GM12878 (cell line): ENCODE results near the gene SLC12A6. TPM values are rescaled to one million over a fixed set of nuclear protein-coding genes. Genes with fewer than 3 reads are reported as not detected.

ENCODE experiments used
- CTCF ChIP-seq, 3 experiments: IDR thresholded peaks in 2 of 3; conservative IDR thresholded peaks in 1 of 3; 2 replicates each; pipeline ENCODE4 v1.5.1; 2011; ENCODE audit warnings: low read depth in 3 of 3, low read length in 3 of 3, mild to moderate bottlenecking in 3 of 3, control low read depth in 2 of 3, moderate library complexity in 2 of 3, inconsistent platforms in 1 of 3, mixed read lengths in 1 of 3; ENCODE audit not compliant: control insufficient read depth in 2 of 3, insufficient read depth in 1 of 3; ENCODE audit errors: extremely low read depth in 1 of 3
- GABPA ChIP-seq: IDR thresholded peaks from 2 replicates; pipeline ENCODE4 v1.6.1; 2014; ENCODE audit warnings: antibody characterized with exemption, low read depth, mild to moderate bottlenecking, inconsistent platforms
- PBX3 ChIP-seq: IDR thresholded peaks from 2 replicates; pipeline ENCODE4 v1.6.1; 2011; ENCODE audit warnings: mild to moderate bottlenecking, low read depth, low read length, moderate library complexity; ENCODE audit not compliant: insufficient replicate concordance
- RFX5 ChIP-seq: IDR thresholded peaks from 2 replicates; pipeline ENCODE4 v1.6.1; 2011; ENCODE audit warnings: low read depth, low read length, improper control_type of control experiment
- RUNX3 ChIP-seq: IDR thresholded peaks from 2 replicates; pipeline ENCODE4 v1.6.1; 2012; ENCODE audit warnings: low read length, inconsistent platforms
- SPI1 ChIP-seq: IDR thresholded peaks from 2 replicates; pipeline ENCODE4 v1.6.1; 2011; ENCODE audit warnings: low read depth, mild to moderate bottlenecking, low read length, moderate library complexity, borderline replicate concordance; ENCODE audit not compliant: insufficient read depth
- SRF ChIP-seq, 2 experiments: IDR thresholded peaks; 2 replicates each; pipeline ENCODE4 v1.6.1; 2011; ENCODE audit warnings: low read depth in 2 of 2, low read length in 2 of 2, mild to moderate bottlenecking in 1 of 2, moderate library complexity in 1 of 2
- ZNF592 ChIP-seq: fragments of 450-650 bp; IDR thresholded peaks from 2 replicates; pipeline ENCODE4 v1.6.1; 2017; ENCODE audit warnings: mild to moderate bottlenecking, moderate library complexity
- polyA plus RNA-seq, 11 experiments: library from polyadenylated mRNA; depleted of rRNA in 4 of 11; unstranded in 6 of 11; stranded (reverse) in 5 of 11; fragments of >200 nt; fragmentation: Nextera tagmentation in 4 of 11; fragmentation: Illumina TruSeq in 1 of 11; extraction: Ambion mirVana in 4 of 11; extraction: Trizol in 1 of 11; gene quantifications; 1 replicate in 1 of 11; 2 replicates in 10 of 11; pipeline versions ENCODE4 v1.2.1 to v1.2.3, GENCODE V29; 2011 to 2016; ENCODE audit warnings: inconsistent platforms in 2 of 11, missing spikeins in 2 of 11, low read depth in 1 of 11
- total RNA-seq, 4 experiments: library from RNA; depleted of rRNA in 3 of 4; stranded (reverse); fragments of >200 nt in 3 of 4; fragmentation: Illumina TruSeq in 1 of 4; extraction: Trizol in 1 of 4; gene quantifications; 2 replicates each; pipeline versions ENCODE4 v1.2.1 to v1.2.3, GENCODE V29; 2013 to 2021
- TF ChIP-seq, protein P1 (sequence below): fragments of 450-650 bp; formaldehyde crosslinking; IDR thresholded peaks from 2 replicates; pipeline ENCODE4 v1.5.0; 2022; ENCODE audit warnings: mild to moderate bottlenecking, missing genetic modification characterization
- TF ChIP-seq, protein P2 (sequence below): IDR thresholded peaks from 2 replicates; pipeline ENCODE4 v1.6.1; 2011; ENCODE audit warnings: low read depth, low read length, improper control_type of control experiment, borderline replicate concordance
- TF ChIP-seq, protein P3 (sequence below): fragments of 450-650 bp; formaldehyde crosslinking; IDR thresholded peaks from 2 replicates; pipeline ENCODE4 v1.4.0; 2022; ENCODE audit warnings: mild to moderate bottlenecking, moderate library complexity
- TF ChIP-seq, protein P4 (sequence below): IDR thresholded peaks from 2 replicates; pipeline ENCODE4 v1.6.1; 2011; ENCODE audit warnings: borderline replicate concordance, low read depth, mild to moderate bottlenecking, moderate library complexity, mixed read lengths, low read length; ENCODE audit not compliant: insufficient read depth; ENCODE audit errors: extremely low read length

The SLC12A6 gene
- total and polyA plus RNA-seq, 10 of the 15 experiments (the other 5 are each of a cell fraction or from before 2014, with no cell fraction given): 4.7 to 94.4 (median 34.2) TPM

GRCh38 chr15:34353627-34354026 lies 16.0 kb upstream of the SLC12A6 start (continued):
- TF ChIP-seq GABPA: no peak
- TF ChIP-seq RUNX3: no peak
- no peak for TF ChIP-seq ZNF592
- TF ChIP-seq, protein P1, sequence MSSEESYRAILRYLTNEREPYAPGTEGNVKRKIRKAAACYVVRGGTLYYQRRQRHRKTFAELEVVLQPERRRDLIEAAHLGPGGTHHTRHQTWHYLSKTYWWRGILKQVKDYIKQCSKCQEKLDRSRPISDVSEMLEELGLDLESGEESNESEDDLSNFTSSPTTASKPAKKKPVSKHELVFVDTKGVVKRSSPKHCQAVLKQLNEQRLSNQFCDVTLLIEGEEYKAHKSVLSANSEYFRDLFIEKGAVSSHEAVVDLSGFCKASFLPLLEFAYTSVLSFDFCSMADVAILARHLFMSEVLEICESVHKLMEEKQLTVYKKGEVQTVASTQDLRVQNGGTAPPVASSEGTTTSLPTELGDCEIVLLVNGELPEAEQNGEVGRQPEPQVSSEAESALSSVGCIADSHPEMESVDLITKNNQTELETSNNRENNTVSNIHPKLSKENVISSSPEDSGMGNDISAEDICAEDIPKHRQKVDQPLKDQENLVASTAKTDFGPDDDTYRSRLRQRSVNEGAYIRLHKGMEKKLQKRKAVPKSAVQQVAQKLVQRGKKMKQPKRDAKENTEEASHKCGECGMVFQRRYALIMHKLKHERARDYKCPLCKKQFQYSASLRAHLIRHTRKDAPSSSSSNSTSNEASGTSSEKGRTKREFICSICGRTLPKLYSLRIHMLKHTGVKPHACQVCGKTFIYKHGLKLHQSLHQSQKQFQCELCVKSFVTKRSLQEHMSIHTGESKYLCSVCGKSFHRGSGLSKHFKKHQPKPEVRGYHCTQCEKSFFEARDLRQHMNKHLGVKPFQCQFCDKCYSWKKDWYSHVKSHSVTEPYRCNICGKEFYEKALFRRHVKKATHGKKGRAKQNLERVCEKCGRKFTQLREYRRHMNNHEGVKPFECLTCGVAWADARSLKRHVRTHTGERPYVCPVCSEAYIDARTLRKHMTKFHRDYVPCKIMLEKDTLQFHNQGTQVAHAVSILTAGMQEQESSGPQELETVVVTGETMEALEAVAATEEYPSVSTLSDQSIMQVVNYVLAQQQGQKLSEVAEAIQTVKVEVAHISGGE (CRISPR knock-in tag): no peak
- TF ChIP-seq, protein P2, sequence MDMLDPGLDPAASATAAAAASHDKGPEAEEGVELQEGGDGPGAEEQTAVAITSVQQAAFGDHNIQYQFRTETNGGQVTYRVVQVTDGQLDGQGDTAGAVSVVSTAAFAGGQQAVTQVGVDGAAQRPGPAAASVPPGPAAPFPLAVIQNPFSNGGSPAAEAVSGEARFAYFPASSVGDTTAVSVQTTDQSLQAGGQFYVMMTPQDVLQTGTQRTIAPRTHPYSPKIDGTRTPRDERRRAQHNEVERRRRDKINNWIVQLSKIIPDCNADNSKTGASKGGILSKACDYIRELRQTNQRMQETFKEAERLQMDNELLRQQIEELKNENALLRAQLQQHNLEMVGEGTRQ: no peak
- TF ChIP-seq, protein P3, sequence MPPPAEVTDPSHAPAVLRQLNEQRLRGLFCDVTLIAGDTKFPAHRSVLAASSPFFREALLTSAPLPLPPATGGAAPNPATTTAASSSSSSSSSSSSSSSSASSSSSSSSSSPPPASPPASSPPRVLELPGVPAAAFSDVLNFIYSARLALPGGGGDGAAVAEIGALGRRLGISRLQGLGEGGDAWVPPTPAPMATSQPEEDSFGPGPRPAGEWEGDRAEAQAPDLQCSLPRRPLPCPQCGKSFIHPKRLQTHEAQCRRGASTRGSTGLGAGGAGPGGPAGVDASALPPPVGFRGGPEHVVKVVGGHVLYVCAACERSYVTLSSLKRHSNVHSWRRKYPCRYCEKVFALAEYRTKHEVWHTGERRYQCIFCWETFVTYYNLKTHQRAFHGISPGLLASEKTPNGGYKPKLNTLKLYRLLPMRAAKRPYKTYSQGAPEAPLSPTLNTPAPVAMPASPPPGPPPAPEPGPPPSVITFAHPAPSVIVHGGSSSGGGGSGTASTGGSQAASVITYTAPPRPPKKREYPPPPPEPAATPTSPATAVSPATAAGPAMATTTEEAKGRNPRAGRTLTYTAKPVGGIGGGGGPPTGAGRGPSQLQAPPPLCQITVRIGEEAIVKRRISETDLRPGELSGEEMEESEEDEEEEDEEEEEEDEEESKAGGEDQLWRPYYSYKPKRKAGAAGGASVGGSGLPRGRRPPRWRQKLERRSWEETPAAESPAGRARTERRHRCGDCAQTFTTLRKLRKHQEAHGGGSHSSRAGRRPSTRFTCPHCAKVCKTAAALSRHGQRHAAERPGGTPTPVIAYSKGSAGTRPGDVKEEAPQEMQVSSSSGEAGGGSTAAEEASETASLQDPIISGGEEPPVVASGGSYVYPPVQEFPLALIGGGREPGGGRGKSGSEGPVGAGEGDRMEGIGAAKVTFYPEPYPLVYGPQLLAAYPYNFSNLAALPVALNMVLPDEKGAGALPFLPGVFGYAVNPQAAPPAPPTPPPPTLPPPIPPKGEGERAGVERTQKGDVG: no peak
- no peak for TF ChIP-seq RFX5
- TF ChIP-seq SPI1: no peak
- no peak for TF ChIP-seq SRF (IDR thresholded peaks at IDR 0.05; ENCODE audit: low read depth in 2 of 2, low read length in 2 of 2)
- TF ChIP-seq PBX3: no peak
- TF ChIP-seq, protein P4, sequence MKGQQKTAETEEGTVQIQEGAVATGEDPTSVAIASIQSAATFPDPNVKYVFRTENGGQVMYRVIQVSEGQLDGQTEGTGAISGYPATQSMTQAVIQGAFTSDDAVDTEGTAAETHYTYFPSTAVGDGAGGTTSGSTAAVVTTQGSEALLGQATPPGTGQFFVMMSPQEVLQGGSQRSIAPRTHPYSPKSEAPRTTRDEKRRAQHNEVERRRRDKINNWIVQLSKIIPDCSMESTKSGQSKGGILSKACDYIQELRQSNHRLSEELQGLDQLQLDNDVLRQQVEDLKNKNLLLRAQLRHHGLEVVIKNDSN: no peak
- no peak for TF ChIP-seq CTCF (IDR thresholded peaks at IDR 0.05 in 2 of 3, conservative IDR thresholded peaks at IDR 0.05 in 1 of 3; ENCODE audit: control insufficient read depth in 2 of 3, extremely low read depth in 1 of 3, insufficient read depth in 1 of 3, low read depth in 3 of 3, low read length in 3 of 3)
